Epithelial cell of esophagus (primary cell): ENCODE data around the gene POLR2L.

Experiments
- DNase-seq: peaks from one replicate; pipeline ENCODE4 v3.0.0; 2010; ENCODE audit warnings: low read depth
- H3K4me3 ChIP-seq: 2 replicates; pipeline ENCODE4 v1.5.1; 2011; ENCODE audit warnings: mild to moderate bottlenecking, low read length, control low read depth
- TF ChIP-seq, protein P1 (sequence below): IDR thresholded peaks from 2 replicates; pipeline ENCODE4 v1.5.1; 2011; ENCODE audit warnings: low read depth, mild to moderate bottlenecking, low read length, control low read depth, inconsistent platforms; ENCODE audit not compliant: insufficient read depth; ENCODE audit errors: missing control alignments

The POLR2L gene

DNA sequence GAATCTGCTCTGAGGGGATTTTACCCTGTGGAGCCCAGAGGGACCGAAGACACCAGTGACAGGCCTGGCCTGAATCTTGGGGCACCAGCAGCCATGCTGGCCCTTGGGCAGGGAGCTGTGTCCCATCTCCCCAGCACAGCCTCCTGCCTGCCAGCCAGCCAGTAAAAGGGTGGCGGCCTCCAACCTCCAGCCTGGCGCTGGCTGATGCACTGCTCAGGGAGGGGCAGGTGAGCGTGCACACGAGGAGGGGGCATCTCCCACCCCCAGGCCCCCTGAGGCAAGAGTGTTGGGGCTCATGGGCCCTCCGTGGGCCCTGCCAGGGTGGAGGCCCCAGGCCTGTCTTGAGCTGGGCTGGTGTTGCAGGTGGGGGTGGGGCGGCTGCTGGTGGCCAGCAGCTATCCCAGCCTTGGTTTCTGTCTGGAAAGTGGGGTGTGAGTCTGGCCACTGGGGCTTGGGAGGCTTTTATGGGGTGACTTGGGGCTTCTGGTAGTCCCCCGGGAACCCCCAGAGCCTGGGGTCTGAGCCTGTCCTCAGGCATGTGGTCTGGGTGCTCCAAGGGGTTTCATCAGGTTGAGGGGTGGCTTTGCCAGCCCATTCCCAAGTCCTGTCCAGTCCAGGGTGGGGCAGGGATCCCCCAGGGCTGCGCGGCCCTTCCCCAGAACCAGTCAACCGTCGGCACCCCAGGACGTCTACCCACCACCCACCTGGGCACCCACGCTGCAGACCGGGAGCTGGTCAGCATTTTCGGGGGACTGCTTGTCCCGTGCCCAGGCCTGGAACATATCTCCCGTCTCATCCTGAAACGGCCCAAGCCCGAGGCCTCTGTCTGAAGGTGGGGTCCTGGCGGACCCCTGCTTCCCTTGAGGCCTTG, 18.1 kb upstream of the POLR2L start:
- DNase-seq = no peak
- no peak overlapping the region for H3K4me3 ChIP-seq
- TF ChIP-seq, protein P1, sequence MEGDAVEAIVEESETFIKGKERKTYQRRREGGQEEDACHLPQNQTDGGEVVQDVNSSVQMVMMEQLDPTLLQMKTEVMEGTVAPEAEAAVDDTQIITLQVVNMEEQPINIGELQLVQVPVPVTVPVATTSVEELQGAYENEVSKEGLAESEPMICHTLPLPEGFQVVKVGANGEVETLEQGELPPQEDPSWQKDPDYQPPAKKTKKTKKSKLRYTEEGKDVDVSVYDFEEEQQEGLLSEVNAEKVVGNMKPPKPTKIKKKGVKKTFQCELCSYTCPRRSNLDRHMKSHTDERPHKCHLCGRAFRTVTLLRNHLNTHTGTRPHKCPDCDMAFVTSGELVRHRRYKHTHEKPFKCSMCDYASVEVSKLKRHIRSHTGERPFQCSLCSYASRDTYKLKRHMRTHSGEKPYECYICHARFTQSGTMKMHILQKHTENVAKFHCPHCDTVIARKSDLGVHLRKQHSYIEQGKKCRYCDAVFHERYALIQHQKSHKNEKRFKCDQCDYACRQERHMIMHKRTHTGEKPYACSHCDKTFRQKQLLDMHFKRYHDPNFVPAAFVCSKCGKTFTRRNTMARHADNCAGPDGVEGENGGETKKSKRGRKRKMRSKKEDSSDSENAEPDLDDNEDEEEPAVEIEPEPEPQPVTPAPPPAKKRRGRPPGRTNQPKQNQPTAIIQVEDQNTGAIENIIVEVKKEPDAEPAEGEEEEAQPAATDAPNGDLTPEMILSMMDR = no peak

DNA sequence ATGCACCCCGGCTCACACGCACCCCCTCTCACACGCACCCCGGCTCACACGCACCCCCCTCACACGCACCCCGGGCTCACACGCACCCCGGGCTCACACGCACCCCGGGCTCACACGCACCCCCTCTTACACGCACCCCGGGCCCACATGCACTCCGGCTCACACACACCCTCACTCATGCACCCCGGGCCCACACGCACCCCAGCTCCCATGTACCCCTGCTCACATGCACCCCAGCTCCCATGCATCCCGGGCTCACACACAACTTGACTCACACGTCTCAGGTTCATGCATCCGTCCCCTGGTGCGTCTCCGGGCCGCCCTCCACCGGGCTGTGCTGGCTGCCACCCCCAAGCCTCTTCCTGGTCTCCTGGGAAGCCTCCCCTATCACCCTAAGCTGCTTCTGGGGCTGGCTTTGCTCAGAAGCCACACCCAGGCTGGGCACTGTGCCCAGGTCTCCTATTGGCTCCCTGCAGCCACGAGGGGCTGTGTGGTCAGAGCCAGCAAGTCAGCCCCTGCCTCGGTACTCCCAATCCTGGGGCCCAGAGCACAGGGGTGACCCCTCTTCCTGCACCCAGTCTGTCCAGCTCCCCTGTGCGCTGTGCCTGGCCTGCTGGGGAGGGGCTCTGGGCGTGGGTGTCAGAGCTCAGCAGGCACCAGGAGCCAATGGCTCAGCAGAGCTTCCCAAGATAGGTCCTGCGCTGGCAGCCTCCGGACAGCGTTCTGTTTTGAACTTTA, 17.2 kb upstream of the POLR2L start:
- TF ChIP-seq, protein P1 = no peak
- H3K4me3 ChIP-seq = no peak overlapping the region
- DNase-seq = peak; percentile 80

DNA sequence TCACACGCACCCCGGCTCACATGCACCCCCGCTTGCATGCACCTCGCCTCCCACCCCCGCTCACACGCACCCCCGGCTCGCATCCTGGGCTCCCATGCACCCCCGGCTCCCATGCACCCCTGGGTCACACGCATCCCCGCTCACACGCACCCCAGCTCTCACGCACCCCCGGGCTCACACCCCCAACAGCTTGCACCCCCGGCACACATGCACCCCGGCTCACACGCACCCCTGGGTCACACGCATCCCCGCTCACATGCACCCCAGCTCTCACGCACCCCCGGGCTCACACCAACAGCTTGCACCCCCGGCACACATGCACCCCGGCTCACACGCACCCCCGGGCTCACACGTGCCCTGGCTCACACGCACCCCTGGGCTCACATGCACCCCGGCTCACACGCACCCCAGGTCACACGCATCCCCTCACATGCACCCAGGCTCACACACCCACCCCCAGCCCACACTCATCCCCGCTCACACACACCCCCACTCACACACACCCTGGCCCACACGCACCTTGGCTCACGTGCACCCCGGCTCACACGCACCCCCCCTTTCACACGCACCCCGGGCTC, 16.5 kb upstream of the POLR2L start:
- DNase-seq = no peak
- TF ChIP-seq, protein P1 = no peak
- no peak overlapping the region for H3K4me3 ChIP-seq

DNA sequence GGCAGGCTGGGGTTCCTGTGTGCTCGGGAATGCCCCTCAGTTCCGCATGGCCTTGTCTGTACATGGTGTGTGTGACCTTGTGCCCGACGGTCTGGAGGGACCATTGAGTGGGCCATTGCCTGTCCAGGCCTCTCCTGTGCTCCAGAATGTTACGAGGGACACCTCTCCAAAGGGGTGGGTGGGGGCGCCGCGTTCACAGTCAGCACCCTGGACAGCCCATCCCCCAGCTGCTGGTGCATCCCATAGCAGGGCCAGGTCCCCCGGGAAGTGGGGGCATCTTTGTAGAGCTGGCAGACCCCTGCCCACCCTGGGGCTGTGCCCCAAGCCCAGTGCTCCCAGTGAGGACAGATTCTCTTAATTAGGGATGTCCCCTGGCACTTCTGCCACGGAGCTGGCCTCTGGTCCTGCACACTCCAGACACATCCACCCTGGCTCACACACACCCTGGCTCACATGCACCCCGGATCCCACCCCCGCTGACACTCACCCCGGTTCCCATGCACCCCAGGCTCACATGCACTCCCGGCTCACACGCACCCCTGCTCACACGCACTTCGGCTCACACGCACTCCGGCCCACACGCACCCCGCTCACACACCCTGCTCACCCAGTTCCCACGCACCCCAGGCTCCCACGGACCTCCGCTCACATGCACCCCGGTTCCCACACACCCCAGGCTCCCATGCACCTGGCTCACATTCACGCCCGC, 15.9 kb upstream of the POLR2L start:
- no peak for DNase-seq
- TF ChIP-seq, protein P1 = no peak
- no peak overlapping the region for H3K4me3 ChIP-seq

DNA sequence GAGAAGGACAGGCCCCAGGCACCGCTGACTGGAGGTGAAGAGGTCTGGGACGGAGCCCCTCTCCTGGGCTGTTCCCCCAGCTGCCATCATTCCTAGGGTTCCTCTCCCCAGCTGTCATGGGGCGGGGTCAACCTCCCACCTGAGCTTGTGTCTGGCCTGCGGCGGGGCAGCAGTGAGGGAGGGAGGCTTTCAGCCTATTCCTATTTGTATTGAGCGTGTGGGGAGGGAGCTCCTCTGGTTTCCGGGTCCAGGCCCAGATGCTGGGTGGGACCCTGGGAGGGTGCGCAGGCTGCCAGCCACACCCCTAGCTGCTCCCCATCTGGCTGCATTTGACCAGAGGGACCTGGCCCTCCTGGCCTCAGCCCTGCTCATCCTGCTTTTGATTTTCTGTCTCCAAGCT, 14.1 kb upstream of the POLR2L start:
- no peak for DNase-seq
- H3K4me3 ChIP-seq = no peak overlapping the region
- TF ChIP-seq, protein P1 = no peak

DNA sequence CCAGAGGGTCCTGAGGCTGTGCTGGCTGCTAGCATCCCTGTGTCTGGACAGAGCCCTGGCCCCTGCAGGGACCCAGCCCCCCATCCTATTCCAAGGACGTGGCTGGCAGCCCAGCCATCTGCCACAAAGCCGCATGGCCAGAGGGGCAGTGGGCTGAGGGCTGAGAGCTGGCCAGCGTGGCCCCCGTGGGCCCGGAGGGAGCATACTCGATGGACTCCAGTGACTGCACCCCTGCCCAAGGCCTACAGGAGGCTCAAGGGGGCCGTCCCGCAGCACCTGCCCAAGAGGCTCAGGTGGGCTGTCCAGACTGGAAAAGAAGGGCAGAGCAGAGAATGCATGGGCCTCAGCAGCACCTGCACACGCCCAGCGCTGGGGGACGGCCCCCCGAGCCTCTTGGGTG, 13.5 kb upstream of the POLR2L start:
- no peak for DNase-seq
- no peak overlapping the region for H3K4me3 ChIP-seq
- TF ChIP-seq, protein P1 = no peak
